ENCODE data around the gene MMS22L.

The MMS22L gene

GRCh38 chr6:97306544-97307320 is 23.7 kb upstream of the MMS22L start:
- no peak for TF ChIP-seq CTCF (IDR thresholded peaks at IDR 0.05; ENCODE audit: control insufficient read depth, insufficient read depth, low read depth, low read length, missing control alignments)
- H3K4me3 ChIP-seq (ENCODE audit: control insufficient read depth, low read depth, low read length), result no peak overlapping the region
- DNase-seq (ENCODE audit: low read depth), result no peak

- TF ChIP-seq CTCF (IDR thresholded peaks at IDR 0.05; ENCODE audit: control insufficient read depth, insufficient read depth, low read depth, low read length, missing control alignments), result no peak
- no peak overlapping the region for H3K4me3 ChIP-seq (ENCODE audit: control insufficient read depth, low read depth, low read length)
- no peak for DNase-seq (ENCODE audit: low read depth)
These were observed 22.5 kb upstream of the MMS22L start for GRCh38 chr6:97305414-97306066.

DNA sequence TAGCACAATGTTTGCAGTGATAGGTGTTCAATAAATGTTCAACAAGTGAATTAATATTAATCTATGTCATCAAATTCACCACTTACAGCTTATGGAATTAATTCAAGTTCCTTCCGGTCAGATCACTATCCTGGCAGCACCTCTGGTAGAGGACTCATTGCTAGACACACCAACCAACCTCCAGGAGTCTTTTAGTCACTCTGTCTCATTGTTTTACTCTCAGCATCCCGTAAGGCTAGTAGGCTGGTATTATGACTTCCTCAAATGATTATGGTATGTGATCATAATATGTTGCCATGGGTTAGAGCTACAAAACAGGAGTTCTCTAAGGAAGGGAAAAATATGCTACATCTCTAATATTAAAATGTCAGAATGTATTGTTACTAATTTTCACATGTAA is 21.7 kb upstream of the MMS22L start:
- no peak for TF ChIP-seq CTCF (IDR thresholded peaks at IDR 0.05; ENCODE audit: control insufficient read depth, insufficient read depth, low read depth, low read length, missing control alignments)
- no peak overlapping the region for H3K4me3 ChIP-seq (ENCODE audit: control insufficient read depth, low read depth, low read length)
- no peak for DNase-seq (ENCODE audit: low read depth)

DNA sequence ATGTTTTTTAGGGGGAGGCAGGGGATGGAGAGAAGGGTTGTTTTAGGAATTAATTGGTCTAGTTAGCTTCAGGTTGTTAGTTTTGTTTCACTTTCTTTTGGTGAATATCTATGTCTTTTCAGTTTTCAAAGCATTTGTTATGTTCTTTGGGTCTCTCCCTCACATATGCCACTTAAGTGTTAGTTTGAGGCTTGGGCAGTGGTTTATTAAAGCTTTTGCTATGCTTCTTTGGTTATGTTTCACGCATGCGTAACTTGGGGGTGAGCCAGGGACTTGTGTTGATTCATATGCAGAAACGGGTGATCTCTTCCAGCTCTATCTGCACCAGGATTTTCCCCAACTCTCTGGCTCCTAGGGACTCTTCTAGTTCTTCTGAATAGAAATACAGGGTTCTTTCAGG is 11.4 kb upstream of the MMS22L start:
- no peak overlapping the region for H3K4me3 ChIP-seq (ENCODE audit: control insufficient read depth, low read depth, low read length)
- DNase-seq (ENCODE audit: low read depth), result peak; percentile 33
- no peak for TF ChIP-seq CTCF (IDR thresholded peaks at IDR 0.05; ENCODE audit: control insufficient read depth, insufficient read depth, low read depth, low read length, missing control alignments)

- no peak overlapping the region for H3K4me3 ChIP-seq (ENCODE audit: control insufficient read depth, low read depth, low read length)
- TF ChIP-seq CTCF (IDR thresholded peaks at IDR 0.05; ENCODE audit: control insufficient read depth, insufficient read depth, low read depth, low read length, missing control alignments), result no peak
- no peak for DNase-seq (ENCODE audit: low read depth)
These were observed 10.2 kb upstream of the MMS22L start for GRCh38 chr6:97293198-97293696.

GRCh38 chr6:97292671-97293070 is 9.7 kb upstream of the MMS22L start:
- no peak overlapping the region for H3K4me3 ChIP-seq (ENCODE audit: control insufficient read depth, low read depth, low read length)
- no peak for DNase-seq (ENCODE audit: low read depth)
- no peak for TF ChIP-seq CTCF (IDR thresholded peaks at IDR 0.05; ENCODE audit: control insufficient read depth, insufficient read depth, low read depth, low read length, missing control alignments)
